HL-60/S4 treated with phorbol 12-myristate 13-acetate at 8.2 ng/mL for 4 days and 3 days (cell line): ENCODE measurements around the gene LIX1.
"Not testable (repeated sequence)": the region's sequence is repeated elsewhere in the genome, so short reads cannot be mapped to it uniquely, and the experiment has no call there.

ENCODE experiments used
- in situ Hi-C: fragments of 300-500 bp; cut with MboI; formaldehyde crosslinking; loops from 2 replicates; pipeline ENCODE4 v1.15.0; 2022; ENCODE audit warnings: low sequenced_read_pairs

The LIX1 gene

DNA sequence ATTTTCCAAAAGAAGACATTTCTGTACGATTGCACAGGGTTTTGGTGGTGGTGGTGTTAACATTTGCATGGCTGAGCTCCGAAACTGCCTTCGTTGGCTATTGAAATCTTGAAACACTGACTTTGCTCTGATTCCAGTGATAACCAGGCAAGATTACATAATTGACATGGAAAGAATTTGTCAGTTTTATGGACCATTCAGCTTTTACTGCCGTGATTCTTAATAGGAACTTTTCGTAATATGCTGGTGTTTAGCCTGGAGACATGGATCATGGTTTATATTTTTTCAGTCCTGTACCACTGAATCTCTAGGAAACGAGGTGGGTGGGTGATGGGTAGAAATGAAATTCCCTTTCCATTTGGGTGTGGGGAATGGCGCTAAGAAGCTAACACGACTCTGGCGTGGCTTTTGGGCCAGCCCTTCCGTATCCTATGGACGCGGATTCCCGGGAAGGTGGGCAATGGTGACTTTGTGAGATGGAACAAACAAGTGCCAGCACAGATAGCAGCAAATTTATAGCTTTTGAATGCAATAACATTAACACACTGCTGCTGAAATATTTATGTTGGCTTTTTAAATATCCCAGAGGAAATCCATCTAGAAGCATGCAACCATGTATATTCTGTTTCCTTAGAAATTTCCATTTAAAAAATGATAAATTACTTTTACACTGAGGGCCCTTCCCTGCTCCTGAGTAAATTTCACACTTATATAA lies 36.8 kb downstream of the LIX1 start:
- in situ Hi-C loops = no loop called here

DNA sequence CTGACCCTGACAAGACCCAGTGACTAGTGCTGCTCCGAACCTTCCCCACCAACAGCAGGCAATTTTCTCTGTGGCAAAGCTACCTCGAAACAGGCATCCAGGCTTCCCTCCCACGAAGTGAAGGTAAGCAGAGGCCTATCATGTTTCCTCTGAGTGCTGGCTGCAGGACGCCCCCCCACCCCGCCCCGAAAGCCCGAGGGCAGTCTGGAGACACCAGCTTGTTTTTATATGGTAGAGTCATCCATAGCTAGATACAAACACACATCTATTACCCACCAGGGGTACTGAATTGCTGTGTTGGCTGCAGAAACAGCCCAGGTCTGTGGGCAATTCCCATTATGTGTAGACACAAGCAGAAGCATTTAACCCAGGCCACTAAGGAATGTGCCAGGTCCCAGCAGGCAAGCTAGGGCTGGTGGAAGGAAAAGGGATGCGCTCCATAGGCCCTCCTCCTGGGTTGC lies 40.4 kb downstream of the LIX1 start:
- in situ Hi-C loops = no loop called here

DNA sequence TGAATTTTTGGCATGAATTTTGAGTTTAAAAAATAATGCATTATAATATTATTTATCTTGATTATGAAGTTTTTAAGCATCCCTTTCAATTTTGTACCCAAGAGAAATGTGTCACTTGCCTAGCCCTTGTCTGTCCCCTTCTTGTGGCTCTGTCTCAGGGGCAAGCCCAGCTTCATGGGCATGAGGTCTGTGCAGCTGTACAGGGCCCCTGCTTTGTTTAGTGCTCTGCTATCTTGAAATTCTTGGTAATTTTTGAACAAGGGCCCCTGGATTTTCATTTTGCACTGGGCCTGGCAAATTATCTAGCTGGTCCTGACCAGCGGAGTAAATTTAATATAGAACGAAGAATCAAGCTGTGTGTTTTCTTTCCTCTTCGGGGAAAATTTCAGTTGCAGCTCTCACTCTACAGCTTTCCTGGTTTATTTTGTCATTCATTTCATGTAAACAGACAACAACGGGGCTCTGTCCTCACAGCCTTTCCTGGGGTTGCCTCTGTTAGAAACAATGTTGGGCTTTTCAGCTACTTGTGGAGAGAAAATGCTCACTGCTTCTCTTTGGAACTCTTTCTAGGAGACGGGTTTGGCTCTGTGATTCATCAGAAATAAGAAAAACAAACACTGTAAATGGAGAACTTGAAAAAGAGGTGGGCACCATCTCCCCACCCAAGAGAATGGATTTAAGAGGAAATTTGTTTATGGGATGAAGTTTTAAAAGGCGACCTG lies 41.1 kb downstream of the LIX1 start:
- in situ Hi-C loops = no loop called here

DNA sequence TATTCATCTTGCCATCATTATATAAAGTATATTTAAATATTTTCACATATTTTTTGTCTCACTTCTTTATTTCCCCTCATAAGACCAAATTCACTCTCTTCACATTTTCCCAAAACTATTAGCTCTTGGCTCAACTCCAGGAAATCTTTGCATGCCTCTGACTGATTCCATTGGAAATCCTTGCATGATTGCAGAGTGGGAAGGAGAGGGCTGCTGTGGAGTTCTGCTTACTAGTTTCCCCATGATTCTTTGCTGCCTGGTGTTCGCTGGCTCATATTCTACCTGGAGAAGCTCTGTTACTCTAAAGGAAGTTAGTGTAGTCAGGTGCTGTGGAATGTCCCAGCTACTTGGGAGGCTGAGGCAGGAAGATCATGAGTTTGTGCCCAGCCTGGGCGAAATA lies 41.9 kb downstream of the LIX1 start:
- in situ Hi-C loops = no loop called here

DNA sequence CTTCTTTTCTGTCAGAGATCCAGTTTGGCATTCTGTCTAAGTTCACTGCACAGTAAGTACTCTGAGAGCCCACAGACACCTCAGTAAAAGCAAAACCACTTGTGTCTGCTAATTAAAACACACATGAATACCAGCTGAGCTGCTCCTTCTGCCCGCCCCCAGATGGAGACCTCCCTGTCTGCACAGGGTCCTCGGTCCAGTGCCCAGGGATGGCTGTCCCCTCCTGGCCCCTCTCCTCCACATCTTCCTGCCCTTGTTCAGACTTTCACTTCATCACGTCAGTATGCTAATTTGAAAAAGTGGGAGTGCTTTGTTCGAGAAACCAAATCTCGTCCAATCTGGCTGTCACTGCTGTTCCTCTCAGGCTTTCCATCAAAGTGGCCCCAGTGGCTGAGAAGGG lies 43.5 kb downstream of the LIX1 start:
- in situ Hi-C loops = no loop called here

DNA sequence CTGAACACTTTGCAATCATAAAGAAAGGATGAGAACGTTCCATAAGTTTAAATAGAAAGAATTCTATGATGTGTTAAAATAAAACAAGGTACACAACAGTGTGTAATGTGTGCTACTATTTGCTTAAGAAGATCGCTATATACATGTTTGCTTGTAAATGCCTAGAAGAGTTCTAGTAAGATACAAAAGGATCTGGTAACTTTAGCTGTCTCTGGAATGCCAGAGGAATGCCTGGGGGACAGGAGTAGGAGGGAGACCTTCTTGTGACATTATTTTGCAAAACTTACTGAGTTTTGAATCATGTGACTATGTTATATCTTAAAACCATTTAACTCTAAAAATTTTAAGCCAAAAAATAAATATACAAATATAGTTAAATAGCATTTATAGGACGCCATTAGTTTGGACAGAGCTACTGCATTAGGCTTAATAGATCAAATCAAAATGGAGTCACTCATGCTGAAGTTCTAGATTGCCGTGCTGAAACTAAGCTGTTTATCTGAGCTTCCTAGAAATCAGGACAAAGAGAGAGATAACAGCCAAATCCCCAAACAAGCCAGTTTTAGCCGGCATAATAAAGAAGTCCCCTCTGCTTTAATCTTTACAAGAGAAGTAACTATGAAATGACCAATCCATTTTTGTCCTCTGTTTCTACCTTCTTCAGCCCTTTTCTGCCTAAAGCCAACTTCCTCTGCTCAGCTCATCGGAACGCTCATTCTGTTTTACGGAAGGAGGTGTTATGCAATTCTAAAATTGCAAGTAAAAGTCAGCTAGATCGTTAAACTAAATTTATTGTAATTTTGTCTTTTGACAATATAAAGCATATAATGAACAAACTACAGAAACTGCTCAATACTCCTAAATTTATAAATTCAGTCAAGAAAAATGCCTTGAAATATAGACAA lies 44.8 kb downstream of the LIX1 start:
- in situ Hi-C loops = no loop called here

DNA sequence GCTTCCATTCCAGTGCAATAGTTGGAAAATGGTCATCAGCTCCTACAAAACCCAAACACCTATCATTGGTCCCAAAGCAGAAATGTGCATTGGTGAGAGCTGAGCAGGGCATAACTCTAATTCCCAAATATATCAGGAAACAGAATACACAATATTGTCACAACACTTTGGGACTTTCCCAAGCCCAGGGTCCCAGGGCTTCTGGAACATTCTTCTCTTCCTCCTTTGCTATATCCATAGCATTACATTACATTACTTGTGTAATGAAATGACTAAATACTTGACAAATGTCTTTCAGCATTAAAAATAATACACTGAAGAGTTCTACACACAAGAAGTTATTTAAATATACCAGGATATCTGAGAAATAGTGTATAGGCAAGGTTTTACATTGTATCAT lies 45.6 kb downstream of the LIX1 start:
- in situ Hi-C loops = no loop called here

DNA sequence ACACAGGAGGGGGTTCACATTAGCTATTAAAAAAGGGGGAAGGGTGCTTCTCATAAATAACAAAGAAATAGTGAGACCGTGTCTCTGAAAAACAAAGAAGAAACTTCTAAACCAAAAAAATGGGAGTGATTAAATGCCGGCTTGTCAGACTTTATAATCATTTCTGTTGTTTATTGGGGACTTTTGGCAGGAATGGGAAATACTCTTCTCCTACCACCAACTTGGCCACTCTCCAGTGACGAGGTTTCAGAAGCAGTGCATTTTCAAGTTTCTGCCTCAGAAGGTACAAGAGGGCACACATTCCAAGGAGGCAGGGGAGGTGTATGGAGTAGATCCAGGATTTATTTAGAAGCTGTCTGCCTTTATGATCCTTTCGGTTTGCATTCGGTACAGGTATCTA lies 46.2 kb downstream of the LIX1 start:
- in situ Hi-C loops = no loop called here

DNA sequence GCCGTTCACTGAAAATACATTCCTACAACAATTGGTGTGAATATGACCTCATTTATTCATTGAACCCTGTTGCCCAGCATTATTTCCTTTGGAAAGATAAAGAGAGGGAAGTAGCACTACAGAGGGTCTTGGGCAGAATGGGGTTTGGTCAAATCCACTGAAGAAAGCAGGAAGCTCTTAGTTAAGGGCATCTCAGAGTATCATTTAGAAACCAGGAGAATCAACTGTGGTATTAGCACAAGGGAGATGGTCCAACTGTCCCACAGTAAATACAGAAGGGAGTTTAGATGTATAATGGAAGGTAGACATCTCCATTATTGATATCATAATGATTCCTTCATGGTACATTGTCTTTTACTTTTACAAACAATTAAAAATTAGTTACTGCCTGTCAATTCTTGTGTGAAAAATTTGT lies 47.1 kb downstream of the LIX1 start:
- in situ Hi-C loops = no loop called here

DNA sequence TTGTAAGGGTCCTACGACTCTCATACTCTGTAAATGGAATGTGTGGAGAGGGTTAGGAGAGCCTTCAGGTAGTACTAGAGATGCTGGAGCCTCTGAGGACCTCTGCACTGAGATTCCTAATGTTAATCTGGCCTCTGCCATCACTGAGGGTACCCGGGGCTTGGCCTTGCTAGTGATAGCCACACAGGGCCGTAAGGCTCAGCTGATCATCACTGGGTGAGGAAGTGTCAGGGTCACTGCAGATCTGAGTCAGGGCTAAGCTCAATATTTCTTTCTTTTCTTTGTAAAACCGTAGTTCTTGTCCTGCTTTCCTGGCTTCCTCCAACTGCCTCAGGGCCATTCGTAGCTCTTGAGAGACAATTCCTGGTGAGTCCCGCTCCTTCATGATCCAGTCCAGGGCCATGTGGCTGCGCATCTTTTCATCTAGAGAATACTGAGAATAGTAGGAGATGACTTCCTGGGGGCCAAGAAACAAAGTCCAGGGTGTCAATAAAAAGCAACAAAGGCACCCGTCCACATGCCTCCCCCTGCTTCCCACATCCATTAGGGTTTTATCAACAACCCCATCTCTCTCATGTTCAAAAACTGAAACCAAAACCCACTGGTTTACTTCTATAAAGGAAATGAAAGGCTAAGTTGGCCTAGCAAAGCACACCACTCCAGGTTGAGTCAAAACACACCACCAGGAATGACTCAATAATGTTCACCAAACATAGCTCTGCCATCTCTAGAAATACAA lies 47.7 kb downstream of the LIX1 start:
- in situ Hi-C loops = no loop called here

DNA sequence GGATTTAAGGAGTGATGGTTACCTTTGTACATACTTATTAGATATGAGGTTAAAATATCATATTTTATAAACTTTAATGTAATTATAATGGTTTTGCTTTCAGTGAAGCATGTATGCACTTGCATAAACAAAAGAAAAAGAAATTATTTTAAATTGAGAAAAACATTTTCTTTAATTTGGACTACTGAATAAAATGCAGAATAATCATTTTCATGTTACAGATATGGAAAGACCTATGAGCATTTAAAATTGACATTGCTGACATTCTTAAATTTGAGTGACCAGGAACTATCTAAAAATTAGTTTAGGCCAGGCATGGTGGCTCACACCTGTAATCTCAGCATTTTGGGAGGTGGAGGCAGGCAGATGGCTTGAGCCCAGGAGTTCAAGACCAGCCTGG lies 49.2 kb downstream of the LIX1 start:
- in situ Hi-C loops = no loop called here

DNA sequence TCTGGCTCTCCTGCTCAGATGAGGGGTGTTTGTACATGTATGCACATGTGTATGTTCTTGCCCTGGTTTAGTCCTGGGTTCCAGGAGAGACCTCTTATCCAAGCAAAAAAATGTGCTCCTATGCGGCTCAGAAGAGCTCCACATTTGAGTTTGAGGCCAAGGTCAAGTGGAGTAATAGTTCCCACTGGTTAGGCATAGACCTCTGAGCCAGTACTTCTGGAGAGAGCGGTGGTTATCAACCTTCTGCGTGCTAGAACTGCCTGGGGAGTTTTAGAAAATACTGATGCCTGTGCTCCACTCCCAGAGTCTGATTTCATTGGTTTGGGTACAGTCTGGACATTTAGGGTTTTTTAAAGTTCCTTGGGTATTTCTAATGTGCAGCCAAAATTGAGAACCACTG lies 51.5 kb downstream of the LIX1 start:
- in situ Hi-C loops = no loop called here

DNA sequence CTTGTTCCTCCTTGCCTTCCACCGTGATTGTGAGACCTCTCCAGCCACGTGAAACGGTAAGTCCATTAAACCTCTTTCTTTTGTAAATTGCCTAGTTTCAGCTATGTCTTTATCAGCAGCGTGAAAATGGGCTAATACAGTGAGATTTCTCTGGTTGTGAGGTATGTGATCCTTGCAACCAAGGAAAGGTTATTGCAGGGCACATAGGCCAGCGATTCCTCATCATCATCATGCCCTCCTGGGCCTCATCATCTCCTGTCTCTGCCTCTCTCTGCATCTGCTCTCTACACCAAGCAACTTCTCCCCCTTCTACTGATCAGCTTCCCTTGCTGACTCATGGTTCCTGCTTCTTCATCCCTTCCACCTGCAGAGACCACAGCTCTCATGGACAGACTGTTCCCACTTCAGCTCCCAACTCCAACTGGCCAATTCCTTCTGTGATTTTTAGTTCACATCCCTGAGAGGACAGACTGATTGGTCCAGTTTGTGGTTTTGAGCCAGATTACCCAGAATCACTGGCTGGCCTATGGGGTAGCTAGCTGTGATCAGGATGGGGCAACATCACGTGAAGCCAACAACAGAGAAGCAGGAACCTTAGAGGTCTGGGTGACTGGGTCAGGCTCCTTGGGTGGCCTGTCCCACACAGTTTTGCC lies 53.1 kb downstream of the LIX1 start:
- in situ Hi-C loops = no loop called here

DNA sequence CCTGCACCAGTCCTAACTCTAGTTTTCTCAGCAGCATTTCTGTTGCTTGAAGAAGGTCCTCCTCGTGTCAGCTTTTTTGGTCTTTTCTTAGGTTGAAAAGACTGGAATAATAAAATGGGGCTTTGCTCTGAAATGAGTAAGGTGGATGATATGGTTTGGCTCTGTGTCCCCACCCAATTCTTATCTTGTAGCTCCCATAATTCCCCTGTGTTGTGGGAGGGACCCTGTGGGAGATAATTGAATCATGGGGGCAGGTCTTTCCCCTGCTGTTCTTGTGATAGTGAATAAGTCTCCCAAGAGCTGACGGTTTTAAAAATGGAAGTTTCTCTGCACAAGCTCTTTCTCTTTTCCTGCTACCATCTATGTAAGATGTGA lies 53.6 kb downstream of the LIX1 start:
- in situ Hi-C loops = no loop called here

DNA sequence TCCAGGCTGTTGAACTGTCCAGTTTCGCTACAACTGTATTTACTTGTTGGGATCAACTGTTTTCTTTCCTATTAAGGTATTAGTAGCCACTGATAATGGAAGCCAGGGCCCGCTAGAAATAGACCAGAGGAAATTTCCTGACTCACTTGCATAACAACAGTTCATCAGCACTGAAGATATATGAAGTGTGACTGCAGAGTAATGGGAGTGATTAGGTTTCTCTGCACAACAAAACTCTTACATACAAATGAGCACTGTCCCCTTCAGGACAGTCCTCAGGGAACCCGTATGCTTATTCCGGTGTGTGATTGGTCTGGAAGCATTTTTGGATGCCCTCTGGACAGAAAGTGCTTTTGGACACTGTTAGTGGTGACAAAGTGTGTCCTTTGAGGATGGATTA lies 55.3 kb downstream of the LIX1 start:
- in situ Hi-C loops = no loop called here

DNA sequence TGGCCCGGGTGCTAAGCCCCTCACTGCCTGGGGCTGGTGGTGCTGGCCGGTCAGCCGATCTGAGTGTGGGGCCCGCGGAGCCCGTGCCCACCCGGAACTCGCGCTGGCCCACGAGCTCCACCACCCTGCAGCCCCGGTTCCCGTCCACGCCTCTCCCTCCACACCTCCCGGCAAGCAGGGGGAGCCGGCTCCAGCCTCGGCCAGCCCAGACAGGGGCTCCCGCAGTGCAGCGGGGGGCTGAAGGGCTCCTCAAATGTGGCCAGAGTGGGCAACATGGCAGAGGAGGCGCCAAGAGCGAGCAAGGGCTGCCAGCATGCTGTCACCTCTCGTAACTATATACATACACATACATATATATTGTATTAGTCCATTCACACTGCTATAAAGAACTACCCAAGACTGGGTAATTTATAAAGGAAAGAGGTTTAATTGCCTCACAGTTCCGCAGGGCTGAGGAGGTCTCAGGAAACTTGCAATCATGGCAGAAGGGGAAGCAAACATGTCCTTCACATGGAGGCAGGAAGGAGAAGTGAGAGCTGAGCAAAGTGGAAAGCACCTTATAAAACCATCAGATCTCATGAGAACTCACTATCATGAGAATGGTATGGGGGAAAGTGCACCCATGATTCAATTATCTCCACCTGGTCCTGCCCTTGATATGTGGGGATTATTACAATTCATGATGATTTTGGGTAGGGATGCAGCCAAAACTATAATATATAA lies 56.8 kb downstream of the LIX1 start:
- in situ Hi-C loops = no loop called here

DNA sequence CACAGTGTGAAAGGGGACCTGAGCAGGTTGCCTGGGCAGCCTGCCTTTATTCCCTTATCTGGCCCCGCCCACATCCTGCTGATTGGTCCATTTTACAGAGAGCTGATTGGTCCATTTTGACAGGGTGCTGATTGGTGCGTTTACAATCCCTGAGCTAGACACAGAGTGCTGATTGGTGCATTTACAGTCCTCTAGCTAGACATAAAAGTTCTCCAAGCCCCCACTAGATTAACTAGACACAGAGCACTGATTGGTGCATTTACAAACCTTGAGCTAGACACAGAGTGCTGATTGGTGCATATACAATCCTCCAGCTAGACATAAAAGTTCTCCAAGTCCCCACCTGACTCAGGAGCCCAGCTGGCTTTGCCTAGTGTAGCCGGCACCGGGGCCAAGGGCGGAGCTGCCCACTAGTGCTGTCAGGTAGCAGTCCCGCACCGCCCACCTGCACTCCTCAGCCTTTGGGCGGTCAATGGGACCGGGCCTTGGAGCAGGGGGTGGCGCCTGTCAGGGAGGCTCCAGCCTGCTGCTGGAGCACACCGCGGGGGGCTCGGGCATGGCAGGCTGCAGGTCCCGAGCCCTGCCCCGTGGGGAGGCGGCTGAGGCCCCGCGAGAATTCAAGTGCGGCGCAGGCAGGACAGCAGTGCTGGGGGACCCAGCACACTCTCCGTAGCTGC lies 57.5 kb downstream of the LIX1 start:
- in situ Hi-C loops = not testable (repeated sequence)

DNA sequence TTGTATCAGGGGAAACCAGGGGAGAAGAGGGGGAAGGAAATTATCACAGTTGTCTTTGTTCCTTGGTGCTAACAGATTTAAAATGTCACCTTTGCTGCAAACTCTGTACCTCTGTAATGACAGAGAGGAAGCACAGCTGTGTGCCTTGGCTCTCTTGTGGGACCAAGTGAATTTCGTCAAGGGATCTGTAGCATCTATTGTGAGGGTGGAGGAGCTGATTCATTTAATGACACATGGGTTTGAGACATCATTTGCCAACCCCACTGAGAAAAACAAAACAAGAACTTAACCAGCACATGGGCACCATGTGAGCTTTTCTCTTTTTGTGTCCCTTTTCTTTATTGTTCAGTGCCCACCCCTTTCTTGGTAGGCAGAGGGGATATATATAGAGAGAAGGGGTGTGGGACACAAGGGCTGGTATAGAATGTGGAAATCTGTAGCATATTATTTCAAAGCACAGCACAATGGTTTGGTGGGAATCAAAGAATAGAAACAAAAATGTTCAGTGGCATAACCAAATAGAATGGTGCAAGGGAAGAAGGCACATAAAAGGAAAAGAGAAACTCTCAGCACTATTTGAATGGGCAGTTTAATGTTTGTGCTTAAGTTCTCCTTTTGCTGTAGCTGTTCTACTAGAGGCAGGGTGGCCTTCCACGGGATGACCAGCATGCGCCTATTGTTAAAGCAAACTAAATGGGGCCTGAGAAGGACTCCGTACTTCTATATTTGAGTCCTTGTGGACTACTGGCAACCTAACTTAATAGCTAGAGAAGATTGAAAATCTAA lies 63.3 kb downstream of the LIX1 start:
- in situ Hi-C loops = no loop called here
